Coronary artery (tissue), 2 donors: Measurements from ENCODE around the gene CHTF8.

Source experiments
- DNase-seq: peaks from one replicate; pipeline ENCODE4 v3.0.0-alpha.2; 2017; ENCODE audit warnings: low spot score
- H3K27ac ChIP-seq, 2 donors: fragments of 200-600 bp; sonication (generic); one replicate each; pipeline ENCODE4 v1.5.1; 2016 to 2019
- H3K4me3 ChIP-seq: fragments of 200-600 bp; sonication (generic); 2 replicates; pipeline ENCODE4 v1.5.1; 2016; ENCODE audit warnings: mild to moderate bottlenecking, moderate library complexity
- CTCF ChIP-seq: fragments of 200-600 bp; sonication (generic); IDR thresholded peaks from one replicate; pipeline ENCODE4 v1.5.1; 2019; ENCODE audit warnings: antibody characterized with exemption

The CHTF8 gene

DNA sequence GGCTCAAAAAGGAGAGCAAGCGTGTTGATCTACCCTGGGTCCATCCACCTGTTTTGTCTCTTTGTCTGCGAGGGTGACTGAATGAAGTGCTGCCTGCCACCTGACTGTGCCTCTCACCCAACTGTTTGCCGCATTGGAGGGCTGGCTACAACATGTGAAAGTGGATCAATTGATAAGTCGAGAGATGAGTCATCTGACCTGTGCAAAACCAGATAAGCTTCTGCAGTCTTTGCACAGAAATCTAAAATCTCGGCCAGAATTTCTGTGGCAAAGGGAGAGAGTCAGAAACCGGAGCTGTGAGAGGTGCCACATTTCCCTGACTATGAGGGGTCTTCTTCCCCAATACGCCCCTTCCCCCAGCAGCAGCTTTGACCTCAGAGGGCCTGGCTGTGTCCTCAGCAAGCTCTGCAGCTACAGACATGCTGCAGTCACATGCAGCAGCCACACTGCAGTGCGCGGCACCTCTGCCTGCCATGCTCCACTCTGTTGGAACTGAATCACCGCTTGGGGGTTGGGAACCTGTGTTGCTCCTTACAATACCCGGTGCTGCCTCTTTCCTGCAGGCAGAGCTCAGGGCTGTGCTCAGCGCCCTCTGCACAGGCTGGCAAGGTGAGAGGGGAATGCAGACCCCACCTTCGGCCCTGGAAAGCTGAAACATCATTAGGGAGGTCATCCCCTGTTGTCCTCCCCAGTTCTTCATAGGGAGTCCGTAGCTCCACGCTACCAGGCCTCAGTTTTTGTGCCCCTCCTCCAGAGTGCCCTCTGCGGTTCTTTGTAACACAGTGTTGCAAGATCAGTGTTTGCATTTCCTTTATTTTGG lies 43.1 kb downstream of the CHTF8 start:
- H3K4me3 ChIP-seq, result no peak overlapping the region
- TF ChIP-seq CTCF, result no peak
- DNase-seq, result no peak
- no peak overlapping the region for H3K27ac ChIP-seq

DNA sequence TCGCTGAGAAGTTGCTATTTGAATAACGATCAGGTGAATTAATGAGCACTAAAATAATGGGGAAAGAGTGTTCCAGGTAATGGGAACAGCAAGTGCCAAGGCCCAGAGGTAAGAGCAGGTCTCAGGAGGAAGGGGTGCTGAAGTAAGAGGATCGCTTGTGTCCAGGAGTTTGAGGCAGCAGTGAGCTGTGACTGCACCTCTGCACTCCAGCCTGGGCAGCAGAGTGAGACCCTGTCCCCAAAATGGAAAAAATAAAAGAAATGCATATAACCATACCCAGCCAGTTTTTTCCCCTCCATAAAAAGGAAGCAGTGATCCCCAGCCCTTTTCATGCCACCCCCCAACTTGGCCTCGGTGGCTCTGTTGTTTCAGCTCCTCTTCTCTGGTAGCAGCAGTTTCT lies 43.7 kb downstream of the CHTF8 start:
- H3K4me3 ChIP-seq, result no peak overlapping the region
- H3K27ac ChIP-seq, result no peak overlapping the region
- TF ChIP-seq CTCF, result no peak
- DNase-seq, result no peak

DNA sequence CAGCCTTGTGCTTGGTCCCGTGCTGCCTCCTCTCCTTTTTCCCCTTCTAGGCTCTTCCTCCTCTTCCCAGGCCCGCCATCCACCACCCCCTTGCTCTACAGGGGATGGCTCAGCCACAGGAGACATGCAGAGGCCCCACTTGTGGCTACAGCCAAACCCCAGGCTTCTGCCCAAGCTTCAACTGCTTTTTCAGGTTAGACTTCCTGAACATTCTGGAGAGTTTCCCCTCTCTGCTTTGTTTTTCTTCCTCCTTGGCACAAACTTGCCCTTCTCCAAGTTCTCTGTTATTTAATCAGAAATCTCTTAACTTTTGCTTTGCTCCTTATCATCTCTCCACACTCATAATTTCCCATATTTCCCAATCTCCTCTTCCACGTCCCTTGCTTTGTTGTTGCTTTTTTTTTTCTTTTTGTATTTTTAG lies 45.2 kb downstream of the CHTF8 start:
- Histone ChIP-seq H3K4me3 (no peak overlapping the region), H3K27ac (no peak overlapping the region)
- no peak for DNase-seq
- TF ChIP-seq CTCF, result no peak

- no peak overlapping the region for H3K27ac ChIP-seq
- H3K4me3 ChIP-seq, result no peak overlapping the region
- no peak for DNase-seq
- TF ChIP-seq CTCF, result no peak
These were observed 47.2 kb downstream of the CHTF8 start for GRCh38 chr16:69085032-69085695.

DNA sequence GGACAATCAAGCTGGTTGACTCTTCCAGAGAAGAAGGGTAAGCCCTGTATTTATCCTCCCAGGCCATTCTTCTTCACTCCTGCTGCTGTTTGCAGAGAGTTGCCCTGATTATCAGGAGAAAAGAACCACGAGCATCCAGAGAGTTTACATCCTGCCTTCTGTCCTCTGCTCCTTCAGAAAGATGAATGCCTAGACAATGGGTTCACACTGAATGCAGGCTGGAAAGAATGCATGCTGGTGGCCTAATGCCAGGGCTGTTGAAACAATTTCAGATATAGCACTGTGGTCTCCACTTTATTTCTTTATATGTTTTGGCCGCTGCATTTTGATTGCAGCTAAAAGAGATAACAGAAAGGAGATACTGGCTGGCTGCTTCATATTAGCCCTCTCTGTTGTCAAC lies 48.1 kb downstream of the CHTF8 start:
- TF ChIP-seq CTCF, result no peak
- no peak overlapping the region for H3K27ac ChIP-seq
- no peak overlapping the region for H3K4me3 ChIP-seq
- DNase-seq, result no peak

GRCh38 chr16:69083306-69083941 lies 49.0 kb downstream of the CHTF8 start:
- TF ChIP-seq CTCF, result no peak

More at GRCh38 chr16:69083306-69083941, 49.0 kb downstream of the CHTF8 start:
- Histone ChIP-seq H3K27ac (no peak overlapping the region), H3K4me3 (no peak overlapping the region)
- no peak for DNase-seq
